CD4-positive, alpha-beta T cell treated with Interleukin-6 for 4 hours (primary cell): Measurements from ENCODE around the gene ADGB.
"Not testable (repeated sequence)": the region's sequence is repeated elsewhere in the genome, so short reads cannot be mapped to it uniquely, and the experiment has no call there.

Experiments
- DNase-seq: peaks from one replicate; pipeline ENCODE4 v3.0.0-alpha.2; 2020; ENCODE audit warnings: mixed read lengths

ADGB gene

DNA sequence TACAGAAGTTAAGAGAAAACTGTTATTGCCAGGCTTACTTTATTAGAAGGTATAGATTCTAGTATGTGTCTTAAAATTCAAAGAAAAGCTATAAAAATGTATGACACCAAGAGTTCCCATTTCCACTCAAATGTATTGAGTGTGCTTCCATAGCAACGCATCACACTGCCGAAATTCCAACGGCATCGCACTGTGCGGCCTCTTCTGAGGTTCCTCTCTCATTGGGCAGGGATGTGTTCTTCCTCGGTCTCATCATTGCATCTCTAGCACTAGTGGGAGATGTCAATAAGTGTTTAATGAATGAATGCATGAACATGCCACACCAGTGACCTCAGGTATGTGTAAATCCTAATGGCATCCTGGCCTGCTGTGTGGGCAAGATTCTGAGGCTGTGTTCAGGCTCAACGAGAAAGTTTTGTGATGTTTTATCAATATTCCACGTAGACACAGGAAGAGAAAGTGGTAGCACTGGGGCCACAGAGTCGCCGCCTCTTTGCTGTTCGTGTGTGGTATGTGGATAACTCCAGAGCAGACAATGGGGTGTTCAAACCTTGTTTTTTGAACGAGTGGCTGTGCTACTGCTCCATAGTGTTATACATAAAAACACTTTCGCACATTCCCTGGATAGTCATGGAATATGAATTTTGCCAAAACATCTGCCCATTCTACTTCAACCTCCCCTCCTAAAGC is 171.6 kb downstream of the ADGB start:
- peak; percentile 3 for DNase-seq

DNA sequence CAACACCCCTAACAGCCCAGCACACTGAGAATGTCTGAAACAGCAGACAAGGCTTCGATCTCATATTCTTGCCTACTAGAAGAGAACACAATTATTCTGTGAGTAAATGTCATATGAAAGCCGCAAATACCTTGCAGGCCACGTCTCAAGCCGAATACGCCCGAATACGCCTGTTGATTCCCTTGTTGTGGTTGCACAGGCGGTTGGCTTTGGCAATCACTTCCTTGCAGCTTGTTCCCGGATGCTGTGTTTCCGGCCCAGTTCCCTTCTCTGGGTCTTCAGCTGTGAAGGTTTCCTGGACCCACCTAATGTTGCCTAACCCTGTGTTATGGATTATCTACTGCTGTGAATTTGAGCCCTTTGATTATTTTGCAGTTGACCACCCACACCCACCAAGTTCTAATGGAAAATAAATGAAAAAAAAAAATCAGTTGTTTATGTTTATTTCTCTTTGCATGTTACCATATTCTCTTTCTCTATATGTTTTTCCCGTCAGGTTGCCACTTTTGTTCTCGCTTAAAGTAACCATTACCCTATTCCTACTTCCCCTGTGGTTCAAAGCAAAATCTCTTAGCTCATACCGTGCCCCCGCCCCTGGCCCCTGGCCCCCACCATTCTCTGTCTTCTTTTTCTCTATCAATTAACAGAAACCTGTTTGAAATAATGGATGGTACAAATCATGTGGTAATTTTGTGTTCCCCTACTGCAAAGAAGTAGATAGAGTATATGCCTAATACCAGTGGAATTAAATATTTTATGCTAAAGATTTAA is 172.4 kb downstream of the ADGB start:
- peak; percentile 58 for DNase-seq

DNA sequence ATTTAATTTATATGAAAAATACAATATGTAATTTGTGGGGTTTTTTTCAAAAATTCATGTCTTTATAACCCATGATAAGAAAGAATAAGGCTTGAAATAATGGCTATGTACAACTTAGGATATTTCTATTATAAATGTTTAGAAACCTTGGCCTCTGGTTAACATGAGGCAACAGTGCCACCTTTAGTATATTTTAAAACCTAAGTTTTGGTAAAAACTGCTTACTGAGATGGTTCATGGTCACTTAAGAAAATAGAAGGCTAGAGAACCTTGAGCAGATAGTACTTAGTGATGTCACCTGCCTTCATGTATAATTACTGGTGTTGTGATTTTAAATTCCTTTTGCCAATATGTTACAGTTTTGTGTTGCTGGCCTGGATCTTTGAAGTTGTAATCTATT is 176.4 kb downstream of the ADGB start:
- no peak for DNase-seq

- no peak for DNase-seq
Observed at GRCh38 chr6:146781836-146782235, 183.1 kb downstream of the ADGB start.

- peak; percentile 21 for DNase-seq
Observed at GRCh38 chr6:146785001-146785585, 186.3 kb downstream of the ADGB start.

- DNase-seq: no peak
Observed at GRCh38 chr6:146787876-146788508, 189.2 kb downstream of the ADGB start.

DNA sequence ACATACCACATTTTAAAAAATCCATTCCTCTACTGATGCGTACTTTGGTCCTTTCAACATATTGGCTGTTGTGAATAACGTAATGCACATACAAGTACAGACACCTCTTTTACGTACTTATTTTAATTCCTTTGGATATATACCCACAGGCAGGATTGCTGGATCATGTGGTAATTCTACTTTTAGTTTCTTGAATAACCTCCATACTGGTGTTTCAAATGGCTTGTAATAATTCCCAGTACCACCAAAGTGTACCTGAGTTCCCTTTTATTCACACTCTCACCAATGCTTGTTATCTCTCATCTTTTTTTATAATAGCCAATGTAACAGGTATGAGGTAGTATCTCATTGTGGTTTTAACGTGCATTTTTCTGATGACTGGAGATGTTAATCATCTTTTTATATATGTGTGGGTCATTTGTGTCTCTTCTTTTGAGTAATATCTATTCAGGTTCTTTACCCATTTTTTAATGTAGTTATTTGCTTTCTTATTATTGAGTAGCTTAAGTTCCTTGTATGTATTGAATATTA is 191.9 kb downstream of the ADGB start:
- no peak for DNase-seq

- DNase-seq: no peak
Observed at GRCh38 chr6:146791930-146792329, 193.2 kb downstream of the ADGB start.

DNA sequence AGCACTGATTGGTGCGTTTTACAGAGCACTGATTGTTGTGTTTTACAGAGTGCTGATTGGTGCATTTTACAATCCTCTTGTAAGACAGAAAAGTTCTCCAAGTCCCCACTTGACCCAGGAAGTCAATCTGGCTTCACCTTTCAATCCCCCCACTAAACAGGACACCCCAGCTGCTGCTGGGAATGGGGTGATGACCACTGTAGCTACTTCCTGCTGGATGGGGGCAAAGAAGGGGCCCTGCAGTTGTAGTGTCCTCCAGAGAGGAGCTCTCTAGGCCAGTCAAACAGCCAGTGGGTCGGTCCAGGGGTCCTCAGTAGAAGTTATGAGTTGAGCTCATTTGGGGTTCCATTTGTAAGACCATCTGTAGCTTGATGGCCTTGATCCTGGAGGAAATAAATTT is 194.4 kb downstream of the ADGB start:
- not testable (repeated sequence) for DNase-seq

GRCh38 chr6:146795479-146796133 is 196.8 kb downstream of the ADGB start:
- no peak for DNase-seq

GRCh38 chr6:146803167-146803566 is 204.4 kb downstream of the ADGB start:
- DNase-seq: not testable (repeated sequence)

DNA sequence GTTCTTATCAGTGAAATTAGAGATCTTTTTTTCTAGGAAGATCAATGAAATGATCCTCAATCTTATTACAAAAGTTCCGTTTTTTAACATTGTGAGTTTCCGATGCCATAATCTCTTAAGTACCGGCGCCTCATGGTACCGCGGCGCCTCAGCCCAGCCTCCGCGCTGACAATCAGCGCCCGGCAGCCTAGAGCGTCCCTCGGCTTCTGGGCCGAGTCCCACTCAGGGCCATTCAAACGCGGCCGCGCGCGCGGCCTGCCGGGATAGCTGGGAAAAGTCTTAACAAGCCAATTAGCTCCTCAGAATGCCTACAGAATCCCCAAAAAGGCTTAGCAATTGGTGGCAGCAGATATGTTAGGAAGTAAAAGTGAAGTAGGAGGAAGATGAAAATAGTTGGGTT is 204.8 kb downstream of the ADGB start:
- no peak for DNase-seq

- no peak for DNase-seq
Observed at GRCh38 chr6:146805546-146806325, 207.0 kb downstream of the ADGB start.

GRCh38 chr6:146809014-146809413 is 210.2 kb downstream of the ADGB start:
- not testable (repeated sequence) for DNase-seq

GRCh38 chr6:146812811-146813321 is 214.1 kb downstream of the ADGB start:
- not testable (repeated sequence) for DNase-seq

DNA sequence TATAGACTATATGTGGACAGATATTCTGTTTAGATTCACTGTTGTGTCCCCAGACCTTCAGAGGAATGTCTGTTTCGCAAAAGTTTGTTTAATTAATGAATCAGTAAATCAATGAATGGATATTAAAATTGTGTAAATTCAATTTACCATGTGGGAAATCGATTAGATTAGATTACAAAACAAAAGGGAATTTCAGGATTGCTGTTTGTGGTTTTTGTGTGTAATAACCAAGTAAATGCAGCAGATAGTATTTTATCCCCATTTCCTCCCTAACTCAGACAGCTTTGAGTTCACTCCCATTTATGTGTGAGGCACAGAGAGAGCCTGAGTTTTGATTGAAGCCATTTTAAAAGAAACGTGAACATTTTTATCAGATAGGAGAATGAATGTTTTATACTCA is 214.8 kb downstream of the ADGB start:
- DNase-seq: no peak

- DNase-seq: no peak
Observed at GRCh38 chr6:146814148-146814750, 215.5 kb downstream of the ADGB start.

DNA sequence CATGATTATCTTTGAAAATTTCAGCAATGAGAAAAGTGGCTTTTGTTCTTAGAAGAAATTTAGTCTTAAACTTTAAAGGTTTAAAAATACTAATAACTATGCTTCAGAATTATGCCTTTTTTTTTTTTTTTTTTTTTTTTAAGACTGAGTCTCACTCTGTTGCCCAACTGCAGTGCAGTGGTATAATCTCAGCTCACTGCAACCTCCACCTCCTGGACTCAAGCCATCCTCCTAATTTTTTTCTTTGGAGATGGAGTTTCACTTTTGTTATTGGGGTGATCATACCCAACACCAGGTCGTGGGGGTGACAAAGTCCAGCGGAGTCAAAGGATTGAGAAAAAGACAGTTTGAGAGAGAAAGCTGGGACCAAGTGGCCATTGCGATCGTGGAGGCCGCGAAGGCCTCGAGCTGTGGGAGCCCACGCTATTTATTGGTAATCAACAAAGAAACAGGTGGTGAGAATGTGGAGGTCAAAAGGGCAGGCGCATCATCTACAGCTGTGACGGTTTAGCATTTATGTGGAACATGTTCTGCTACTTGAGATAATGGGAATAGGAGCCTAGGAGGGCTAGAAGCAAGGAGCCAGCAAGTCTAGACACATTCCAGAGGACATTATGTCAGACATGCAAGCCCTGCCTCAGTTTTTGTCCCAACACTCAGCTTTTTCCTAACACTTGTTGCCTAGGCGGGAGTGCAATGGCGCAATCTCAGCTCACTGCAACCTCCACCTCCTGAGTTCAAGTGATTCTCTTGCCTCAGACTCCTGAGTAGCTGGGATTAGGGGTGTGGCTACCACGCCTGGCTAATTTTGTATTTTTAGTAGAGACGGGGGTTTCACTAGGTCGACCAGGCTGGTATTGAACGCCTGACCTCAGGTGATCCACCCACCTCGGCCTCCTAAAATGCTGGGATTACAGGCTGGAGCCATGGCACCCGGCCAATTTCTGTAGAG is 217.0 kb downstream of the ADGB start:
- not testable (repeated sequence) for DNase-seq

GRCh38 chr6:146819596-146820320 is 221.0 kb downstream of the ADGB start:
- DNase-seq: no peak
